T1000 (cell line): Measurements from ENCODE around the gene MAPK10.
"Not testable (repeated sequence)": the region's sequence is repeated elsewhere in the genome, so short reads cannot be mapped to it uniquely, and the experiment has no call there.

Source experiments
- DNase-seq: peaks from one replicate; lab custom pipeline; 2025; ENCODE audit warnings: mixed read lengths; lab: John Stamatoyannopoulos, UW

Gene MAPK10

GRCh38 chr4:86184901-86185285 lies 175.0 kb downstream of the MAPK10 start:
- no peak for DNase-seq

- no peak for DNase-seq
These were observed 175.5 kb downstream of the MAPK10 start for GRCh38 chr4:86184216-86184900.

- DNase-seq = no peak
These were observed 178.3 kb downstream of the MAPK10 start for GRCh38 chr4:86181585-86181984.

- DNase-seq = no peak
These were observed 181.6 kb downstream of the MAPK10 start for GRCh38 chr4:86178211-86178610.

GRCh38 chr4:86174506-86174905 lies 185.3 kb downstream of the MAPK10 start:
- DNase-seq = no peak

GRCh38 chr4:86168335-86168734 lies 191.5 kb downstream of the MAPK10 start:
- DNase-seq = not testable (repeated sequence)

GRCh38 chr4:86160426-86160825 lies 199.4 kb downstream of the MAPK10 start:
- no peak for DNase-seq

- no peak for DNase-seq
These were observed 200.6 kb downstream of the MAPK10 start for GRCh38 chr4:86159216-86159615.

- no peak for DNase-seq
These were observed 203.3 kb downstream of the MAPK10 start for GRCh38 chr4:86156531-86156930.

GRCh38 chr4:86155766-86156165 lies 204.1 kb downstream of the MAPK10 start:
- no peak for DNase-seq

- DNase-seq = no peak
These were observed 207.4 kb downstream of the MAPK10 start for GRCh38 chr4:86152454-86152853.

GRCh38 chr4:86151196-86151595 lies 208.7 kb downstream of the MAPK10 start:
- DNase-seq = no peak

GRCh38 chr4:86141161-86141560 lies 218.7 kb downstream of the MAPK10 start:
- no peak for DNase-seq

- DNase-seq = no peak
These were observed 227.4 kb downstream of the MAPK10 start for GRCh38 chr4:86132468-86132867.

GRCh38 chr4:86131456-86131855 lies 228.4 kb downstream of the MAPK10 start:
- no peak for DNase-seq

- DNase-seq = no peak
These were observed 229.5 kb downstream of the MAPK10 start for GRCh38 chr4:86130160-86130933.

- DNase-seq = no peak
These were observed 230.3 kb downstream of the MAPK10 start for GRCh38 chr4:86129546-86129945.

- DNase-seq = no peak
These were observed 237.4 kb downstream of the MAPK10 start for GRCh38 chr4:86122404-86122803.

- no peak for DNase-seq
These were observed 241.1 kb downstream of the MAPK10 start for GRCh38 chr4:86118711-86119110.

- no peak for DNase-seq
These were observed 242.0 kb downstream of the MAPK10 start for GRCh38 chr4:86117705-86118302.

GRCh38 chr4:86114563-86114962 lies 245.3 kb downstream of the MAPK10 start:
- DNase-seq = no peak

GRCh38 chr4:86108834-86109233 lies 251.0 kb downstream of the MAPK10 start:
- no peak for DNase-seq

- no peak for DNase-seq
These were observed 251.7 kb downstream of the MAPK10 start for GRCh38 chr4:86108137-86108536.
